Measurements from ENCODE around the gene RBFOX1.

Gene RBFOX1

GRCh38 chr16:7713244-7713643, 380.6 kb downstream of the RBFOX1 start:
- DNase-seq, result no peak

GRCh38 chr16:7714775-7715174, 382.1 kb downstream of the RBFOX1 start:
- DNase-seq, result no peak

- no peak for DNase-seq
Observed at GRCh38 chr16:7716660-7717550, 384.3 kb downstream of the RBFOX1 start.

- DNase-seq, result no peak
Observed at GRCh38 chr16:7722761-7723160, 390.1 kb downstream of the RBFOX1 start.

GRCh38 chr16:7731141-7731540, 398.5 kb downstream of the RBFOX1 start:
- no peak for DNase-seq

GRCh38 chr16:7736138-7736665, 403.6 kb downstream of the RBFOX1 start:
- DNase-seq, result no peak

GRCh38 chr16:7742626-7743025, 410.0 kb downstream of the RBFOX1 start:
- no peak for DNase-seq

- no peak for DNase-seq
Observed at GRCh38 chr16:7744546-7745264, 412.1 kb downstream of the RBFOX1 start.

GRCh38 chr16:7745276-7745675, 412.6 kb downstream of the RBFOX1 start:
- DNase-seq, result no peak

GRCh38 chr16:7746941-7747340, 414.3 kb downstream of the RBFOX1 start:
- no peak for DNase-seq

GRCh38 chr16:7748522-7748921, 415.9 kb downstream of the RBFOX1 start:
- DNase-seq, result no peak

GRCh38 chr16:7755347-7755882, 422.8 kb downstream of the RBFOX1 start:
- no peak for DNase-seq

Measured in EL (cell line).